Measurements from ENCODE around the gene GDPD3. TPM values are rescaled to one million over a fixed set of nuclear protein-coding genes. Genes with fewer than 3 reads are reported as not detected.

Gene GDPD3
- total and polyA plus RNA-seq, 9 of the 15 experiments (the other 6 are each of a cell fraction or from before 2014, with no cell fraction given): 0.47 to 3.9 (median 1.1) TPM

- WGBS (ENCODE audit: insufficient coverage, low coverage, missing lambda C conversion rate): 98% methylated on average over 7 of the region's 7 CpGs
- in situ Hi-C loops (cut with MboI): no loop called here
Measured at GRCh38 chr16:30079480-30079879, 33.9 kb downstream of the GDPD3 start.

More at GRCh38 chr16:30079480-30079879, 33.9 kb downstream of the GDPD3 start:
- POLR2A ChIA-PET: interaction anchor here (0.7 to 7.5 kb wide), 2 partner anchors 12 to 16 kb away, joined by 3 to 59 read pairs; partner anchors contain the start of genes TBX6 and YPEL3
- intact Hi-C loops (cut with micrococcal nuclease): no loop called here
- Histone ChIP-seq H3K9ac (ENCODE audit: insufficient read depth in 1 of 2, low read depth in 2 of 2, low read length in 2 of 2) (no peak overlapping the region), H3K27ac (ENCODE audit: extremely low read depth, low read depth, low read length) (no peak overlapping the region; the same call in 2 of the 3 replicates), H3K79me2 (ENCODE audit: control insufficient read depth, insufficient read depth, low read length) (peaks cover 50% of the 10 kb centered on the region), H3K9me3 (replicated peaks; ENCODE audit: control insufficient read depth, insufficient read depth, low read depth, low read length) (no peaks in the 10 kb centered on the region), H3K9me1 (ENCODE audit: control insufficient read depth, insufficient read depth, low read length) (no peaks in the 10 kb centered on the region), H3K27me3 (ENCODE audit: control insufficient read depth in 2 of 2, insufficient read depth in 2 of 2, low read length in 2 of 2) (no peaks in the 10 kb centered on the region), H3K4me1 (replicated peaks in 1 of 2; ENCODE audit: control insufficient read depth in 2 of 2, insufficient read depth in 2 of 2, low read length in 2 of 2) (peaks cover 13 to 22% of the 10 kb centered on the region in 2 experiments), H3K4me3 (no peak overlapping the region), H3K36me3 (ENCODE audit: control insufficient read depth, insufficient read depth, low read length) (peaks cover 74% of the 10 kb centered on the region), H2AFZ (ENCODE audit: low read depth, low read length) (no peak overlapping the region), H3K4me2 (ENCODE audit: insufficient read depth, low read length) (no peak overlapping the region), H4K20me1 (replicated peaks; ENCODE audit: control insufficient read depth, insufficient read depth, low read length) (peaks cover 4% of the 10 kb centered on the region; the same call in 1 of the 2 replicates)
- TF ChIP-seq RBFOX2 (IDR thresholded peaks at IDR 0.05; ENCODE audit: low read depth, low read length) (0 out of 2 replicates have a peak, but pooled peaks have one; percentile 3), MTA1 (IDR thresholded peaks at IDR 0.05; ENCODE audit: borderline replicate concordance) (no peak), ZBTB12 (CRISPR knock-in tag; IDR thresholded peaks at IDR 0.05) (no peak)
- no TSS peak for BruUV-seq (replicated peaks)
- DNase-seq (ENCODE audit: extremely low read depth in 1 of 4, low spot score in 3 of 4) (no peak), ATAC-seq (no peak), FAIRE-seq (no peak)
- CTCF ChIA-PET (ENCODE audit: low intra/inter-chr PET ratio): no interaction called here

All from K562 (cell line).